DOHH2 (cell line): ENCODE results near the gene SNRK.

Source experiments
- CTCF ChIP-seq: fragments of 200-600 bp; sonication (generic); IDR thresholded peaks from one replicate; pipeline ENCODE4 v1.5.1; 2014; ENCODE audit warnings: antibody characterized with exemption, mild to moderate bottlenecking, low read depth, low read length; ENCODE audit not compliant: poor library complexity, severe bottlenecking
- EZH2phosphoT487 ChIP-seq: fragments of 200-600 bp; sonication (generic); IDR thresholded peaks from 2 replicates; pipeline ENCODE4 v1.6.1; 2017; ENCODE audit warnings: borderline replicate concordance, mild to moderate bottlenecking, antibody characterized with exemption, low read length, moderate library complexity, mixed read lengths

- TF ChIP-seq CTCF (no peak), EZH2phosphoT487 (no peak)
Measured at GRCh38 chr3:43331381-43331780, 45.0 kb downstream of the SNRK start.
